NCI-H2196 (cell line): ENCODE measurements around the gene EHD3.

Experiments
- DNase-seq: peaks from one replicate; lab custom pipeline; 2025; ENCODE audit not compliant: unreplicated experiment; lab: John Stamatoyannopoulos, UW

EHD3 gene

GRCh38 chr2:31212659-31213600, 21.0 kb upstream of the EHD3 start:
- DNase-seq: no peak

GRCh38 chr2:31213601-31214443, 20.1 kb upstream of the EHD3 start:
- DNase-seq: no peak

GRCh38 chr2:31214444-31214915, 19.5 kb upstream of the EHD3 start:
- no peak for DNase-seq

GRCh38 chr2:31216734-31217133, 17.2 kb upstream of the EHD3 start:
- no peak for DNase-seq

GRCh38 chr2:31217465-31218200, 16.3 kb upstream of the EHD3 start, which contains the start of gene CAPN14:
TSS of gene CAPN14 (minus strand) at chr2:31217515. CDS start at chr2:31205447, 12,068 bp downstream.
- DNase-seq: no peak

- DNase-seq: no peak
Measured at GRCh38 chr2:31219131-31219969, 14.6 kb upstream of the EHD3 start.

- DNase-seq: no peak
Measured at GRCh38 chr2:31221544-31221943, 12.4 kb upstream of the EHD3 start.

- DNase-seq: no peak
Measured at GRCh38 chr2:31222071-31222470, 11.9 kb upstream of the EHD3 start.

GRCh38 chr2:31223026-31223425, 10.9 kb upstream of the EHD3 start:
- DNase-seq: no peak

GRCh38 chr2:31223749-31224148, 10.2 kb upstream of the EHD3 start:
- no peak for DNase-seq

GRCh38 chr2:31226266-31226665, 7.7 kb upstream of the EHD3 start:
- DNase-seq: no peak

- no peak for DNase-seq
Measured at GRCh38 chr2:31227110-31227509, 6.8 kb upstream of the EHD3 start.

GRCh38 chr2:31227711-31228125, 6.2 kb upstream of the EHD3 start:
- DNase-seq: no peak

GRCh38 chr2:31228717-31229116, 5.2 kb upstream of the EHD3 start:
- DNase-seq: no peak

GRCh38 chr2:31230751-31231150, 3.2 kb upstream of the EHD3 start:
- DNase-seq: no peak

GRCh38 chr2:31231571-31232302, 2.2 kb upstream of the EHD3 start:
- no peak for DNase-seq

GRCh38 chr2:31232586-31232985, 1.4 kb upstream of the EHD3 start:
- DNase-seq: no peak

- no peak for DNase-seq
Measured at GRCh38 chr2:31233231-31233630, 721 bp upstream of the EHD3 start.

- no peak for DNase-seq
Measured at GRCh38 chr2:31234683-31235503, 941 bp downstream of the EHD3 start.
